Activated T-helper 2 cell treated with anti-CD3 and anti-CD28 coated beads, Interferon-gamma antibody, Interleukin-2, Interleukin-4, amounts not matched to agents 10 μg/mL and 5 μg/mL and 100 μg/mL, durations not matched to agents 14 hours and 24 hours and 36 hours (primary cell): ENCODE data around the gene OASL. TPM values are rescaled to one million over a fixed set of nuclear protein-coding genes. Genes with fewer than 3 reads are reported as not detected.
"Not testable (repeated sequence)": the region's sequence is repeated elsewhere in the genome, so short reads cannot be mapped to it uniquely, and the experiment has no call there.

ENCODE experiments used
- DNase-seq: peaks from one replicate; pipeline ENCODE4 v3.0.0; 2021; ENCODE audit warnings: low spot score
- H3K27ac Mint-ChIP-seq: one replicate; pipeline ENCODE4 v1.8.0; 2021; ENCODE audit warnings: mixed read lengths
- H3K27me3 Mint-ChIP-seq: one replicate; pipeline ENCODE4 v1.8.0; 2021; ENCODE audit warnings: low read depth, mixed read lengths
- H3K36me3 Mint-ChIP-seq: one replicate; pipeline ENCODE4 v1.8.0; 2021; ENCODE audit warnings: low read depth, mixed read lengths
- H3K4me1 Mint-ChIP-seq: one replicate; pipeline ENCODE4 v1.8.0; 2021; ENCODE audit warnings: low read depth, mixed read lengths
- H3K4me3 Mint-ChIP-seq: one replicate; pipeline ENCODE4 v1.8.0; 2021; ENCODE audit warnings: low read depth, mild to moderate bottlenecking, moderate library complexity, mixed read lengths
- H3K9me3 Mint-ChIP-seq: one replicate; pipeline ENCODE4 v1.8.0; 2021; ENCODE audit warnings: mixed read lengths
- intact Hi-C: fragments of 100-400 bp; cut with micrococcal nuclease; formaldehyde crosslinking; loops from one replicate; pipeline ENCODE4 v1.15.1; 2023
- total RNA-seq: library from RNA; stranded (reverse); gene quantifications from 2 replicates; pipeline ENCODE4 v1.2.3, GENCODE V29; 2022

OASL gene
- 1.9 and 2.3 TPM in 2 replicates for total RNA-seq

GRCh38 chr12:121038861-121039668 is at the start of gene OASL:
OASL (minus strand) TSS chr12:121039246; CDS start chr12:121038971, 275 bp downstream.
- Mint-ChIP-seq H3K27ac (peak within 1 kb of the TSS; percentile 73), H3K27me3 (peaks cover 20% of the 10 kb centered on the region), H3K4me3 (peak within 1 kb of the TSS; percentile 85), H3K9me3 (no peaks in the 10 kb centered on the region), H3K4me1 (peaks cover 43% of the 10 kb centered on the region), H3K36me3 (peaks cover 9% of the 10 kb centered on the region)
- intact Hi-C loops, result loop anchor here (1.0 to 5.0 kb wide), 2 partner anchors 23 to 173 kb away; partner anchors contain the start of genes C12orf43 and P2RX4
- DNase-seq, result peak; percentile 49

GRCh38 chr12:121088195-121088585 is 49.1 kb upstream of the OASL start:
- Mint-ChIP-seq H3K27me3 (peaks cover 3% of the 10 kb centered on the region), H3K9me3 (no peaks in the 10 kb centered on the region), H3K27ac (no peak overlapping the region), H3K4me3 (no peak overlapping the region), H3K4me1 (peaks cover 22% of the 10 kb centered on the region), H3K36me3 (no peaks in the 10 kb centered on the region)
- intact Hi-C loops, result no loop called here
- DNase-seq, result no peak

GRCh38 chr12:121087467-121088194 is 48.6 kb upstream of the OASL start:
- peak overlapping the region; percentile 13 for H3K27ac Mint-ChIP-seq
- H3K27me3 Mint-ChIP-seq, result peaks cover 3% of the 10 kb centered on the region
- intact Hi-C loops, result no loop called here

GRCh38 chr12:121086781-121087295 is 47.8 kb upstream of the OASL start:
- Mint-ChIP-seq H3K27ac (no peak overlapping the region), H3K4me1 (peaks cover 12% of the 10 kb centered on the region), H3K36me3 (no peaks in the 10 kb centered on the region), H3K9me3 (no peaks in the 10 kb centered on the region), H3K27me3 (peaks cover 9% of the 10 kb centered on the region), H3K4me3 (no peak overlapping the region)
- DNase-seq, result no peak
- intact Hi-C loops, result no loop called here

More at GRCh38 chr12:121087467-121088194, 48.6 kb upstream of the OASL start:
- Mint-ChIP-seq H3K4me1 (peaks cover 20% of the 10 kb centered on the region), H3K4me3 (no peak overlapping the region), H3K36me3 (no peaks in the 10 kb centered on the region), H3K9me3 (no peaks in the 10 kb centered on the region)
- DNase-seq, result no peak

GRCh38 chr12:121085506-121086353 is 46.7 kb upstream of the OASL start:
- no peak for DNase-seq
- intact Hi-C loops, result no loop called here
- H3K4me1 Mint-ChIP-seq, result peaks cover 12% of the 10 kb centered on the region

GRCh38 chr12:121085069-121085468 is 46.0 kb upstream of the OASL start:
- Mint-ChIP-seq H3K9me3 (no peaks in the 10 kb centered on the region), H3K36me3 (no peaks in the 10 kb centered on the region), H3K4me1 (peaks cover 12% of the 10 kb centered on the region), H3K27ac (no peak overlapping the region), H3K4me3 (no peak overlapping the region), H3K27me3 (peaks cover 13% of the 10 kb centered on the region)
- intact Hi-C loops, result no loop called here
- no peak for DNase-seq

More at GRCh38 chr12:121085506-121086353, 46.7 kb upstream of the OASL start:
- Mint-ChIP-seq H3K36me3 (no peaks in the 10 kb centered on the region), H3K9me3 (no peaks in the 10 kb centered on the region), H3K27me3 (peaks cover 13% of the 10 kb centered on the region), H3K4me3 (no peak overlapping the region), H3K27ac (no peak overlapping the region)

- Mint-ChIP-seq H3K4me3 (no peak overlapping the region), H3K27ac (no peak overlapping the region), H3K4me1 (peaks cover 12% of the 10 kb centered on the region), H3K36me3 (no peaks in the 10 kb centered on the region), H3K9me3 (no peaks in the 10 kb centered on the region), H3K27me3 (peaks cover 13% of the 10 kb centered on the region)
- DNase-seq, result no peak
- intact Hi-C loops, result no loop called here
Observed at GRCh38 chr12:121084229-121084628, 45.2 kb upstream of the OASL start.

- Mint-ChIP-seq H3K4me1 (no peaks in the 10 kb centered on the region), H3K9me3 (no peaks in the 10 kb centered on the region), H3K4me3 (no peak overlapping the region), H3K27ac (no peak overlapping the region), H3K36me3 (no peaks in the 10 kb centered on the region), H3K27me3 (peaks cover 11% of the 10 kb centered on the region)
- no peak for DNase-seq
- intact Hi-C loops, result no loop called here
Observed at GRCh38 chr12:121080909-121081308, 41.9 kb upstream of the OASL start.

GRCh38 chr12:121079736-121080272 is 40.8 kb upstream of the OASL start:
- H3K36me3 Mint-ChIP-seq, result no peaks in the 10 kb centered on the region
- H3K4me3 Mint-ChIP-seq, result no peak overlapping the region
- H3K27ac Mint-ChIP-seq, result no peak overlapping the region
- H3K27me3 Mint-ChIP-seq, result peaks cover 12% of the 10 kb centered on the region
- intact Hi-C loops, result no loop called here
- peaks cover 1% of the 10 kb centered on the region for H3K9me3 Mint-ChIP-seq
- DNase-seq, result no peak
- no peaks in the 10 kb centered on the region for H3K4me1 Mint-ChIP-seq

- peaks cover 18% of the 10 kb centered on the region for H3K9me3 Mint-ChIP-seq
- intact Hi-C loops, H3K4me3 Mint-ChIP-seq, H3K4me1 Mint-ChIP-seq, H3K36me3 Mint-ChIP-seq, H3K27ac Mint-ChIP-seq, DNase-seq: not testable (repeated sequence)
- H3K27me3 Mint-ChIP-seq, result peaks cover 23% of the 10 kb centered on the region
Observed at GRCh38 chr12:121077440-121077839, 38.4 kb upstream of the OASL start.

GRCh38 chr12:121075911-121076310 is 36.9 kb upstream of the OASL start:
- H3K4me1 Mint-ChIP-seq, H3K27ac Mint-ChIP-seq, DNase-seq, intact Hi-C loops, H3K36me3 Mint-ChIP-seq, H3K4me3 Mint-ChIP-seq: not testable (repeated sequence)
- peaks cover 18% of the 10 kb centered on the region for H3K9me3 Mint-ChIP-seq
- peaks cover 14% of the 10 kb centered on the region for H3K27me3 Mint-ChIP-seq

- DNase-seq, result no peak
- Mint-ChIP-seq H3K36me3 (peaks cover 3% of the 10 kb centered on the region), H3K27ac (no peak overlapping the region), H3K4me3 (no peak overlapping the region), H3K9me3 (peaks cover 18% of the 10 kb centered on the region), H3K4me1 (no peaks in the 10 kb centered on the region), H3K27me3 (peaks cover 14% of the 10 kb centered on the region)
- intact Hi-C loops, result no loop called here
Observed at GRCh38 chr12:121072147-121072546, 33.1 kb upstream of the OASL start.
